Measurements from ENCODE around the gene ARL8B.
A peak's percentile ranks its signal among the peaks of the same experiment; 100 is the strongest.

ARL8B gene

DNA sequence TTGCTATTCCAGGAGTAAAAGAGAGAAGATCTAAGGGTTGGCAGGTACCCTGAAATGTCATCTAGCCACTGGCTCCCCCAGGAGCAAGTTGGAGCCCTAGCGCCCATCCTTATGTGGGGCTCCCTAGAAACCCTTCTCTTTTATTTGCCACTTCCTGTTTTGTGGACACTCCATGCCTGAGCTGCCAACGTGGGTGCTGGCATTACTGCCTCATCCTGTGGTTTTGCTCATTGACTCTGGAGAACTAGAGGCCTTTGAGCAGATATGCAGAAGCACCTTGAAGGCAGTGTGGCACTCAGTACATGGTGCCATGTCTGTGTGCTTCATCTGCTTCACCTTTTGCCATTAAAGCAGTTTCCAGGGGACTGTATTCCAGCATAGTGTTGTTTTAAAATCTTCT is 73.5 kb downstream of the ARL8B start:
- Histone ChIP-seq H3K9ac (ENCODE audit: low read depth, low read length) (no peak overlapping the region), H3K4me3 (ENCODE audit: low read depth, low read length) (no peak overlapping the region), H3K36me3 (ENCODE audit: control insufficient read depth, insufficient read depth, low read length) (peaks cover 13% of the 10 kb centered on the region), H3K9me3 (ENCODE audit: control insufficient read depth, insufficient read depth, low read length) (no peaks in the 10 kb centered on the region), H3K4me1 (ENCODE audit: control insufficient read depth, insufficient read depth, low read length) (peaks cover 24% of the 10 kb centered on the region), H3K27ac (ENCODE audit: low read depth, low read length) (no peak overlapping the region), H3K27me3 (ENCODE audit: control insufficient read depth, insufficient read depth, low read length) (no peaks in the 10 kb centered on the region)

DNA sequence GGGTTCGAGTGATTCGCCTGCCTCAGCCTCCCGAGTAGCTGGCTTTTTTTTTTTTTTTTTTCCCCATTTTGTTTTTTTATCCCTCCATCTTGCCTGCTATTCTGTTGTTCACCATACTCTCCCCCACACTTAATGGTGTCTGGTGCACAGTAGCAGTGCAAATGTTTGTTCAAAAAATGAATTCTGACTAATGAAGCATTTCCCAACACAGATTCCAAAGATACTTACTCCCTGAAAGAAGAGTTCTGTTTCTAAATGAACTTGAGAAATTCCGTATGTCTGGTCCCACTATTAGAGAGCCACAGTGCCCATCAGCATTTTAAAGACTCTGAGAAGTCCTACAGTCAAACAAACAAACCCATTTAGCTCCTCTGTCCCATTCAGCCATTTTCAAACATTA is 74.9 kb downstream of the ARL8B start:
- no peaks in the 10 kb centered on the region for H3K27me3 ChIP-seq (ENCODE audit: control insufficient read depth, insufficient read depth, low read length)
- H3K4me3 ChIP-seq (ENCODE audit: low read depth, low read length), result no peak overlapping the region
- peaks cover 18% of the 10 kb centered on the region for H3K36me3 ChIP-seq (ENCODE audit: control insufficient read depth, insufficient read depth, low read length)
- no peak overlapping the region for H3K9ac ChIP-seq (ENCODE audit: low read depth, low read length)
- H3K9me3 ChIP-seq (ENCODE audit: control insufficient read depth, insufficient read depth, low read length), result no peaks in the 10 kb centered on the region
- peaks cover 20% of the 10 kb centered on the region for H3K4me1 ChIP-seq (ENCODE audit: control insufficient read depth, insufficient read depth, low read length)
- peak overlapping the region; percentile 40 for H3K27ac ChIP-seq (ENCODE audit: low read depth, low read length)

DNA sequence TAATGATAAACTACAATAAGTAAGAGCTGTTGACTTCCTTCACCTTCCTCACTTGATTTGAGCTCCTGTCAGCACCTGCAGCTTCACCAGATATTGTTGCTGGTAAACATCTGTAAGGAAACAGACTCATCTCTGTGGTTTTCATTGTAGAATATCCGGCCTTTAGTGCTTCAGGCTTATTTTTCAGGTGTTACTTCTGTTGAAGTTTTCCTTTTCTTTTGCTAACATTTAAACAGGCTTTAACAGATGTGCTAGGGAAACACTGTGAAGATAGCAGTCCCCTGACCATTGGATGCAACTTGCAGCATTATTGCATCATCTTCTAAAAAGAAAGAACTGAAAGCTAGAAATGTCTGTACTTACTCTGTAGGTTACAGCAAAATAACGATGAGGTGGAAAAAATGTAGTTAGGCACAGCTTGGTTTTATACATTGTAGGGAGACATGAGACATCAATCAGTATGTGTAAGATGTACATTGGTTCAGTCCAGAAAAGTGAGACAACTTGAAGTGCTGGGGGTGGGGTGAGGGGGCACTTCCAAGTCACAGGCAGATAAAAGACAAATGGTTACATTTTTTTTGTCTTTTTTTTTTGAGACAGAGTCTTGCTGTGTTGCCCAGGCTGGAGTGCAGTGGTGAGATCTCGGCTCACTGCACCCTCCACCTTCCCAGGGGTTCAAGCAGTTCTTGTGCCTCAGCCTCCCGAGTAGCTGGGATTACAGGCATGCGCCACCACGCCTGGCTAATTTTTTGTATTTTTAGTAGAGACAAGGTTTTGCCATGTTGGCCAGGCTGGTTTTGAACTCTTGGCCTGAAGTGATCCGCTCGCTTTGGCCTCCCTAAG is 75.6 kb downstream of the ARL8B start:
- peaks cover 18% of the 10 kb centered on the region for H3K4me1 ChIP-seq (ENCODE audit: control insufficient read depth, insufficient read depth, low read length)
- peak overlapping the region; percentile 26; the same call in 1 of the 2 replicates for H3K9ac ChIP-seq (ENCODE audit: low read depth, low read length)
- no peaks in the 10 kb centered on the region for H3K9me3 ChIP-seq (ENCODE audit: control insufficient read depth, insufficient read depth, low read length)
- peaks cover 25% of the 10 kb centered on the region for H3K36me3 ChIP-seq (ENCODE audit: control insufficient read depth, insufficient read depth, low read length)
- H3K27me3 ChIP-seq (ENCODE audit: control insufficient read depth, insufficient read depth, low read length), result no peaks in the 10 kb centered on the region
- no peak overlapping the region for H3K4me3 ChIP-seq (ENCODE audit: low read depth, low read length)
- peak overlapping the region; percentile 40 for H3K27ac ChIP-seq (ENCODE audit: low read depth, low read length)

DNA sequence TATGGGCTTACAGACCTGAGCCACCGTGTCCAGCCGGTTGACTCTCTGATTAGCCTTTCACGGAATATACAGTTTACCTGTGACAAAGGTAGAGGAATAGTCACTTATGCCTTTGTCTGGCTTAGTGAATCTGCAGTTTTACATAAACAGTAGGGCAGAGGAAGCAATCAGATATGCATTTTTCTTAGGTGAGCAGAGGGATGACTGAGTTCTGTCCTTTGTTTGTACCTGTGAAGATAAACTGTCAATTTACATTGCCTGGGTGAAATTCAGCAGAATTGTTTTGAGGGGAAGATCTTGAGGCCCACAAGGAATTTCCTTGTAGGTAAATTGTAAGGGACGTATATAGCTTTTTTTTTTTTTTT is 76.2 kb downstream of the ARL8B start:
- H3K9ac ChIP-seq (ENCODE audit: low read depth, low read length), result peak overlapping the region; percentile 10; the same call in 1 of the 2 replicates
- H3K4me3 ChIP-seq (ENCODE audit: low read depth, low read length), result no peak overlapping the region
- H3K27me3 ChIP-seq (ENCODE audit: control insufficient read depth, insufficient read depth, low read length), result no peaks in the 10 kb centered on the region
- peaks cover 18% of the 10 kb centered on the region for H3K4me1 ChIP-seq (ENCODE audit: control insufficient read depth, insufficient read depth, low read length)
- peaks cover 31% of the 10 kb centered on the region for H3K36me3 ChIP-seq (ENCODE audit: control insufficient read depth, insufficient read depth, low read length)
- no peak overlapping the region for H3K27ac ChIP-seq (ENCODE audit: low read depth, low read length)
- H3K9me3 ChIP-seq (ENCODE audit: control insufficient read depth, insufficient read depth, low read length), result no peaks in the 10 kb centered on the region

DNA sequence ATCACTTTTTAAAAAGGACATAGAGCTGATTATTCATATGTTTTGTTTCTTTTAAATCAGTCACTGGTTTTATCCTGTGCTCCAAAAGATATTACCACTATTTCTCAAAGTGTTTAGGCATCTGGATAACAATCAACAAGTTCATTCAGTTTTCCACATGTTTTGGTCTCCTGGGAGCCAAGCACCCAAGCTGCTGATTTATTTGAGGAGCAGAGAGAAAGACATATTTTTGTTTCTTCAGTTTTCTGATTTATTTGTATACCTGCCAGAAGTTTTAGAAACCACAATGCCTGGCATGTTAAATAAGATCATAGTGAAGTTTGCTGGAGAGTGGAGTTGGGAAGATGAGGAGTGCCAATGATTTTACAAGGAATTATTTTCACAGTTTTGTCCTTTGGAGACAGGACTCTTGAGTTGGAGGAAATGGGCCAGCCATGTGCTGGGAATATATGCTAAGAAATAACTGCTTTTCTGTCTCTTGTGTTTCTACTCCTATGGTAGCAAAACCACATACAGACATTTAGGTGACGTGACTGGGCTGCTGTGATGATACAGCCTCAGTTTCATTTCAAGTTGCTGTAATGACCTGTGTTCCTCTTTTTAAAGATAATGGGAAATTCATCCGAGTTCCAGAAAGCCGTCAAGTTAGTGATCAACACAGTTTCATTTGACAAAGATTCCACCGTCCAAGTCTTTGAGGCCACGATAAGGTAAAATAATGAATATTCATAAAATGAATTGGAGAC is 77.1 kb downstream of the ARL8B start:
- H3K36me3 ChIP-seq (ENCODE audit: control insufficient read depth, insufficient read depth, low read length), result peaks cover 37% of the 10 kb centered on the region
- H3K9me3 ChIP-seq (ENCODE audit: control insufficient read depth, insufficient read depth, low read length), result no peaks in the 10 kb centered on the region
- no peak overlapping the region for H3K4me3 ChIP-seq (ENCODE audit: low read depth, low read length)
- no peaks in the 10 kb centered on the region for H3K27me3 ChIP-seq (ENCODE audit: control insufficient read depth, insufficient read depth, low read length)
- H3K9ac ChIP-seq (ENCODE audit: low read depth, low read length), result no peak overlapping the region
- peaks cover 18% of the 10 kb centered on the region for H3K4me1 ChIP-seq (ENCODE audit: control insufficient read depth, insufficient read depth, low read length)
- H3K27ac ChIP-seq (ENCODE audit: low read depth, low read length), result no peak overlapping the region

DNA sequence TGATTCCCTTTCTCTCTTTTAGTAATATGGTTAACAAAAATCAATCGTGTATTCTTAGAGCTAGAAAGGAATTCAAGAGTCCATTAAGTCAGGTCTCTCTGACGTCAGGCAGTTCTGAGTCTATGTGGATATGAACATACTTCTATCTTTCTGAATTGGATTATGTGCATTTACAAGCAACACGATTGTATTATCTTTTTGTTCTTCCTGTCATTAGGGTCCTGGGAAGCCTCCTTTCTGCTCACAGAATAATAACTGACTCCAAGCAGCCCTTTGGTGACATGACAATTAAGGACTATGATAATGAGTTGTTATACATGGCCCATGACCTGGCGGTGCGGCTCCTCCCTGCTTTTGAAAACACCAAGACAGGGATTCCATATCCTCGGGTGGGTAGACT is 79.4 kb downstream of the ARL8B start:
- no peaks in the 10 kb centered on the region for H3K27me3 ChIP-seq (ENCODE audit: control insufficient read depth, insufficient read depth, low read length)
- no peak overlapping the region for H3K27ac ChIP-seq (ENCODE audit: low read depth, low read length)
- H3K4me3 ChIP-seq (ENCODE audit: low read depth, low read length), result no peak overlapping the region
- no peaks in the 10 kb centered on the region for H3K9me3 ChIP-seq (ENCODE audit: control insufficient read depth, insufficient read depth, low read length)
- H3K4me1 ChIP-seq (ENCODE audit: control insufficient read depth, insufficient read depth, low read length), result peaks cover 15% of the 10 kb centered on the region
- H3K9ac ChIP-seq (ENCODE audit: low read depth, low read length), result no peak overlapping the region
- H3K36me3 ChIP-seq (ENCODE audit: control insufficient read depth, insufficient read depth, low read length), result peaks cover 56% of the 10 kb centered on the region

DNA sequence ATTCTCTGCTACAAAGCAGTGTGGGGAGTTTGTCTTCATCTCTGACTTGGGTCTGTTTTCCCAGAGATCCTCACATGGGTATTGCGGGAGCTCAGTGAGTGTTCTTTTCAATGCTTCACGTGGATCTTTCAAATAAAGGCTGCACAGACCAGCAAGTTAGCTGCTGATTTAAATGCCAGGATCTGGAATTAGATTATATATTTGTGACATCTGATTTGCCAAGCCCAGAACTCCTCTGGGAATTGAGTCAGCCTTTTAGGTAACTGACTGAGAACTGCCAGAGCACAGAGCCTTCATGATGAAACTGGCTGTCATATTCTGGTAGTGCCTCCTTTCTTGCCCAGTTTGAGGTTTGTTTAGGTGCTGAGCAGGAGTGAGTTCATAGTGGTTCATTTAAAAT is 80.1 kb downstream of the ARL8B start:
- H3K9me3 ChIP-seq (ENCODE audit: control insufficient read depth, insufficient read depth, low read length), result no peaks in the 10 kb centered on the region
- H3K9ac ChIP-seq (ENCODE audit: low read depth, low read length), result no peak overlapping the region
- no peak overlapping the region for H3K4me3 ChIP-seq (ENCODE audit: low read depth, low read length)
- H3K4me1 ChIP-seq (ENCODE audit: control insufficient read depth, insufficient read depth, low read length), result peaks cover 9% of the 10 kb centered on the region
- no peaks in the 10 kb centered on the region for H3K27me3 ChIP-seq (ENCODE audit: control insufficient read depth, insufficient read depth, low read length)
- no peak overlapping the region for H3K27ac ChIP-seq (ENCODE audit: low read depth, low read length)
- H3K36me3 ChIP-seq (ENCODE audit: control insufficient read depth, insufficient read depth, low read length), result peaks cover 63% of the 10 kb centered on the region

DNA sequence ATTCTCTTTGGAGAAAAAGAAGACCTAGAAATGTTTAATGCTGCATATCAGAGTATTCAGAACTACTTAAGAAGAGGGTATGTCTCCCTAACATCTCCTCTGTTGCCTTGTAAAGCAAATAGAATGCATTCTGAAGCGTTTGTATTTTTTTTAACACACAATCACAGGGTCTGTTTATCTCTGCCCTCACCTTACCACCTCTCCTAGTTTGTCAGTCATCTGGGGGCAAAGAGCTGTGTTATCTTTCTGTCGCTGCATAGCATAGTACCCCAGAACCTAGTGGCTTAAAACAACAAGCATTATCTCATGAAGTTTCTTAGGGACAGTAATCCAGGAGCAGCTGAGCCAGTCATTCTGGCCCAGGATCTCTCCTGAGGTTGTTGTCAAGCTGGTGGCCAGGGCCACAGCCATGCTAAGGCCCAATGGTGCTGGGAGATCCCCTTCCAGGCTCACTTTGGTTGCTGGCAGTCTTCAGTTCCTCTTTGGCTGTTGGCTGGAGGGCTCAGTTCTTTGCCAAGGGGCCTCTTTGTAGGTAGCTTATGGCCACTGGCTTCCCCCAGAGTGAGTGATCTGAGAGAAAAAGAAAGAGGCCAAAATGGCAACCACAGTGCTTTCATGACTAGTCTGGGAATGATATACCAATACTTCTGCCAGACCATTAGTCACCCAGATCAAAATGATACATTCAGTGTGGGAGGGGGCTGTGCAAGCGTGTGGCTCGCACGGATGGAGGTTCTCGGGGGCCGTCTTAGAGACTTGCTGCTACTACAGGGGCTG is 83.3 kb downstream of the ARL8B start:
- H3K9ac ChIP-seq (ENCODE audit: low read depth, low read length), result no peak overlapping the region
- H3K27ac ChIP-seq (ENCODE audit: low read depth, low read length), result no peak overlapping the region

DNA sequence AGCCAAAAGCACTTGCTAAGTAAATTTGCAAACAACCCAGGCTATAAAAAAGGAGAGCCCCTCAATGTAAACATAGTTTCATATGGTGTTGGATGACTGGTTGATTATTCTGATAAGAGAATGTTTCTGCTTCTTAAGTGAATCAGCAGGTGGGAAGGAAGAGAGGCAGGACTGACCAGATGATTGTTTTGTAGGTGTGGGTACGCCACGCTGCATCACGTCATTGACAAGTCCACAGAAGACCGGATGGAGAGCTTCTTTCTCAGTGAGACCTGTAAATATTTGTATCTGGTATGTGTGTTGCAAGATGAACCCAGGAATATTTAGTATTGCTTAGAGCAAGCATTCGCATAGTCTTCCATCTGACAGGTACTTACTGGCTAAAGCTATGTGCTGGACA is 88.8 kb downstream of the ARL8B start:
- Histone ChIP-seq H3K9ac (ENCODE audit: low read depth, low read length) (no peak overlapping the region), H3K27ac (ENCODE audit: low read depth, low read length) (no peak overlapping the region), H3K27me3 (ENCODE audit: control insufficient read depth, insufficient read depth, low read length) (no peaks in the 10 kb centered on the region), H3K9me3 (ENCODE audit: control insufficient read depth, insufficient read depth, low read length) (no peaks in the 10 kb centered on the region), H3K4me1 (ENCODE audit: control insufficient read depth, insufficient read depth, low read length) (peaks cover 20% of the 10 kb centered on the region), H3K4me3 (ENCODE audit: low read depth, low read length) (no peak overlapping the region), H3K36me3 (ENCODE audit: control insufficient read depth, insufficient read depth, low read length) (peaks cover 75% of the 10 kb centered on the region)

More for the DNA sequence above, 83.3 kb downstream of the ARL8B start:
- Histone ChIP-seq H3K9me3 (ENCODE audit: control insufficient read depth, insufficient read depth, low read length) (no peaks in the 10 kb centered on the region), H3K36me3 (ENCODE audit: control insufficient read depth, insufficient read depth, low read length) (peaks cover 83% of the 10 kb centered on the region), H3K4me3 (ENCODE audit: low read depth, low read length) (no peak overlapping the region), H3K4me1 (ENCODE audit: control insufficient read depth, insufficient read depth, low read length) (no peaks in the 10 kb centered on the region), H3K27me3 (ENCODE audit: control insufficient read depth, insufficient read depth, low read length) (no peaks in the 10 kb centered on the region)

DNA sequence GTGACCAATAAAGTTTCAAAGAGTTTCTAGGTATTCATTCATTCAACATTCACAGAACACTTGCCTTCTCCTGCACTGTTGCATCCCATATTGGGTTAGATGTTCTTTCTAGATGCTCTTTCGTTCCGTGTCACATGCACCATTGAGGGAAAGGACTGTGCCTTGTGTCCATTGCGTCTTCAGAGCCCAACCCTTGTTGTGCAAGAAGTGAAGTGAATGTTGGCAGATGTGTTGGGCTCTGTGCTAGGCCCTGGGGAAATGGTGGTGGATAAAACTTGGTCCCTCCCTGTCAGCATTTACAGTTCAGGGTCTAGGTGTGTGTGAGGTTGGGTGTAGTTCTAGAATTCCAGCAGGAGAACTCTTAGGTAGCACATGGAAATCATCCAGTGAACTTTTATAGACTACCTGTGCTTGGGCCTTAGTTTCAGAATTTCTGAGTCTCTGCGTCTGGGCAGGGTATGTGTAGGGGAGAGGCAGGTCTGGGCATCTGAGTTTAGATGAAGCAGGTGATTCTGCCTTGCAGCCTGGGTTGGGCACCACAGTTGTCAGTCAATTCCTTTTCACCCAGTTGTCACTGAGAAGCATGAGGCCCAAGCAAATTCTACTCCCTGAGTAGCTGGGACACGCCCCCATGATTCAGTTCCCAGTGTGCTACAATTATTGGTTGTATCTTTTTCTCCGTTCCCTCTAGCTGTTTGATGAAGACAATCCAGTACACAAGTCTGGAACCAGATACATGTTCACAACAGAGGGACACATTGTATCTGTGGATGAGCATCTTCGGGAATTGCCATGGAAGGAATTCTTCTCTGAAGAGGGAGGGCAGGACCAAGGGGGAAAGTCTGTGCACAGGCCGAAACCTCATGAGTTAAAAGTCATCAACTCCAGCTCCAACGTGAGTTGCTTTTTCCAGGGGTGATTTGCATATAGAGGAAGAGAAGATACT is 90.8 kb downstream of the ARL8B start:
- Histone ChIP-seq H3K9me3 (ENCODE audit: control insufficient read depth, insufficient read depth, low read length) (no peaks in the 10 kb centered on the region), H3K4me1 (ENCODE audit: control insufficient read depth, insufficient read depth, low read length) (peaks cover 22% of the 10 kb centered on the region), H3K9ac (ENCODE audit: low read depth, low read length) (no peak overlapping the region), H3K27ac (ENCODE audit: low read depth, low read length) (peak overlapping the region; percentile 77), H3K4me3 (ENCODE audit: low read depth, low read length) (no peak overlapping the region), H3K36me3 (ENCODE audit: control insufficient read depth, insufficient read depth, low read length) (peaks cover 76% of the 10 kb centered on the region), H3K27me3 (ENCODE audit: control insufficient read depth, insufficient read depth, low read length) (no peaks in the 10 kb centered on the region)

Data from HUES48 (cell line).